ENCODE measurements around the gene KXD1. TPM values are rescaled to one million over a fixed set of nuclear protein-coding genes. Genes with fewer than 3 reads are reported as not detected.

The KXD1 gene, protein sequence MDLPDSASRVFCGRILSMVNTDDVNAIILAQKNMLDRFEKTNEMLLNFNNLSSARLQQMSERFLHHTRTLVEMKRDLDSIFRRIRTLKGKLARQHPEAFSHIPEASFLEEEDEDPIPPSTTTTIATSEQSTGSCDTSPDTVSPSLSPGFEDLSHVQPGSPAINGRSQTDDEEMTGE
- total RNA-seq, result 52.0 and 54.2 TPM in 2 replicates

DNA sequence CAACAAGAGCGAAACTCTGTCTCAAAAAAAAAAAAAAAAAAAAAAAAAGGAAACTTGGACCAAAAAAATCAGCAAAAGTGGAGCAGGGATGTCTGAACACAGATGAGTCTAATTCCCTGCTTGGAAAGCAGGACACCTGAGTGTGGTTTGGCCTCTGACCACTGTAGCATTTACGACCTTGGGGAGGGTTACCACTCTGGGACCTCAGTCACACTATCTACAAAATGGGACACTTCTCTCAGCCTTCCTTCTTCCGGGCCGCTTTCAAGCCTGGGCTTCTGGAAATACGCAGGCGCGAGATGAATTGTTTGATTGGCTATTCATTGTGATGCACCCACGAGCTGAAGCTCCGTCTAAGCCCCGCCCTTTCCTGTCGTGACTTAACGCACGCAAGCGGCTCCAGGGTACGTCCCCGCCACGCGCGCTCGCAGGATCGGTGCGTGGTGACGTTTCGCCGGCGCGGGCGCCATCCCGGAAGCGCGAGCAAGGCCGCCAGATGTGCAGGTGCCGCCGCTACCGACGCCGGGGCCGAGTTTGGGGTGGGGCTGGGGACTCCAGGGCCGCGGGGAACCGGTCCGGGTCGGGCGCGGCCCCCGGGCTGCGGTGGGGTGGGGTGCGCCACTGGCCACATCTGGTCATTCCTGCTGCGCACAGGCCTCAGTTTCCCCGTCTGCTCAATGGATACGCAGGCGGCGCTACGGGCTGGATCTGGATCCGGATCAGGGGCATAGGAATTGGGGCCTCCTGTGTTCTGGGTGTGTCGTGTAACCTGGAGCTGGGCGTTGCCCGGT is at the start of gene KXD1:
KXD1 (plus strand) TSS at position 460 of the 791 bp plus-strand sequence. CDS start 4,187 bp downstream, outside the sequence.

DNA sequence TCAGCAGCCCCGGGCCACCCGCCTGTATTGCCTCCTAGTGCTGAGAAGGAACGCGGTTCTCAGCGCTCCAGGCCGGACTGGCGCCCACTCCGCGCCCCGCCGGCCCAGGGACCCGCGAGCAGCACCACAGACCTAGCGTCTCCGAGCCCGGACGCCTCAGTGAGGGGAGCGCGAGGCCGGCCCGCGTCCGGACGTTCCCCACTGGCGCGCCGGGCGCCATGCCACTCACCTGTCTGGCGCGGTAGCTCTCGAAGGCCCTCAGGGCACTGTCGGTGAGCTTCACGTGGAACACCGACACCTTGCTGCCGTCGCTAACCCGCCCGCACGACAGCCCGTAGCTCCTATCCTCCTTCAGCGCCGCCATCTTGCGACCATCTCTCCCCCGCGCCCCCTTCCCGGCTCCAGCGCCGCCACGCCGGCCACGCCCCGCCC is 36.0 kb upstream of the KXD1 start, which contains the start of gene ELL:
ELL (minus strand) TSS at position 379 of the 432 bp plus-strand sequence; CDS start at position 364, 15 bp downstream.

DNA sequence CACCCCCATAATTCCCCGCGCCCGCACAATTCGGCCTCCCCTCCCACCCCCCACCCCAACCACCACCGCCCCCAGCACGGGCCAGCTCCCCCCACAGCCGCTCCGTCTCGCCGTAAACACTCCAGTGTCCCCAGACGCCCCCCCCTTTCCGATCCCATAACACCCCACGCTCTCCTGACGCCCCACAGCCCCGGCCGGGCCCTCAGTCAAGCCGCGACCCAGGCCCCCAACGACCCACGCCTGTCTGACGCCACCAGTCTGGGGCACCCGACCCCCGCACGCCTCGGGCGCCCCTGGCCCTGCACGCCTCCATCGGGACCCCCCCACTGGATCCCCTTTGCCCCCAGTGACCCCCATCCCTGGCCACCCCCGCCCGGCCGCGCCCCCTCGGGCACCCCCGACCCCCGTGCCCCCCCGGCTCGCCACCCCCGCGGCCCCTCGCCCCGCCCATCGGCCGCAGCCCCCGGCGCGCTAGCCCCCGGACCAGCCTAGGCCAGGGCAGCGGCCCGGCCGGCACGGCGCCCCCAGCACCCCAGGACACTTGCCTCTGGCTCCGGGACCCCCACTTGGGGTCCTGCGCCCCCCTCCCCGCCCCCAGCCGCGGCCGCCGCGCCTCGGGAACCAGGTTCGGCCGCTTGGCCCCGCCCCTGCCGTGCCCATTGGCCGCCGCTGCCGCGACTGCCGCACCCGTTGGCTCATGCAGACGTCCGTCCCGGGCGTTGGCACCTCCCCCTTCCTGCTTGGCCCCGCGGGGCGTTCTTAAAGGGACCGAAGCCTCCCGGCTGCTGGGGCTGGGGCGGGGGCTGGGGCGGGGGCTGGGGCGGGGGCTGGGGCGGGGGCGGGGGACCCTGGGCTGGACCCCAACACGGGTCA is 14.5 kb upstream of the KXD1 start, which contains the start of gene FKBP8:
FKBP8 (minus strand) TSS at position 633 of the 873 bp plus-strand sequence. CDS start 1,603 bp downstream, outside the sequence.

DNA sequence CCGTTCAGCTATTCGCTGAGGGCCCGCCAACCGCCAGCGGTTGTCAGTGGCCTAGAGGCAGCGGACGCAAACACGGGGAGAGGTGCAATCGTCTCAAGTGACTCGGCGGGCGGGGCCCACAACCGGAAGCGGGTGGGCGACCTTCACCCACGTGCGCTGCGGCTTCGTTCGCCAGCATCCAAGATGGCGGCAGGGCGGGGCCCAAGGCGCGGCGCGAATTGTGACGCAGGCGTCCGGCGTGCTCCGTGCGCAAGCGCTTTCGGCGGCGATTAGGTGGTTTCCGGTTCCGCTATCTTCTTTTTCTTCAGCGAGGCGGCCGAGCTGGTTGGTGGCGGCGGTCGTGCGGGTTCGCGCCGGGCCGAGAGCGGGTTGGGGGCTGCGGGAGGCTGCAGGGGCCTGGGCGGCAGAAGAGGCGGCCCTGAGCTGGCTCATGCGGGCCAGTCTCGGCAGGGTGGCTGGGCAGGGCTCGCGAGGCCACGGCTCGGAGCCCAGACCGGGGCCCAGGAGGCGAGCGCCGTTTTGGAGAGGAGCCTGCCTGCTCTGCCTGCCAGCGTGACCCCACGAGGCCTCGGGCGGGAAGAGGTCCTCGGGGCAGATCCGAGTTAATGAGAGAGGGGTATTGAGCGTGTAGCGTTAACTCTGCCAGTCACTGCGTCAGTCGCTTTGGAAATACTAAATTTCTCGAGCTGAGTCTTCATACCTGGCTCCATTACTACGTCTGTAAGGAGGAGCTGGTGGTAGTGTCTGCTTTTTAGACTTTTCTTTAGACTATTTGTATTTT is 14.1 kb downstream of the KXD1 start, which contains the start of gene UBA52:
UBA52 (plus strand) TSS at position 294 of the 781 bp plus-strand sequence. CDS start 1,444 bp downstream, outside the sequence.

DNA sequence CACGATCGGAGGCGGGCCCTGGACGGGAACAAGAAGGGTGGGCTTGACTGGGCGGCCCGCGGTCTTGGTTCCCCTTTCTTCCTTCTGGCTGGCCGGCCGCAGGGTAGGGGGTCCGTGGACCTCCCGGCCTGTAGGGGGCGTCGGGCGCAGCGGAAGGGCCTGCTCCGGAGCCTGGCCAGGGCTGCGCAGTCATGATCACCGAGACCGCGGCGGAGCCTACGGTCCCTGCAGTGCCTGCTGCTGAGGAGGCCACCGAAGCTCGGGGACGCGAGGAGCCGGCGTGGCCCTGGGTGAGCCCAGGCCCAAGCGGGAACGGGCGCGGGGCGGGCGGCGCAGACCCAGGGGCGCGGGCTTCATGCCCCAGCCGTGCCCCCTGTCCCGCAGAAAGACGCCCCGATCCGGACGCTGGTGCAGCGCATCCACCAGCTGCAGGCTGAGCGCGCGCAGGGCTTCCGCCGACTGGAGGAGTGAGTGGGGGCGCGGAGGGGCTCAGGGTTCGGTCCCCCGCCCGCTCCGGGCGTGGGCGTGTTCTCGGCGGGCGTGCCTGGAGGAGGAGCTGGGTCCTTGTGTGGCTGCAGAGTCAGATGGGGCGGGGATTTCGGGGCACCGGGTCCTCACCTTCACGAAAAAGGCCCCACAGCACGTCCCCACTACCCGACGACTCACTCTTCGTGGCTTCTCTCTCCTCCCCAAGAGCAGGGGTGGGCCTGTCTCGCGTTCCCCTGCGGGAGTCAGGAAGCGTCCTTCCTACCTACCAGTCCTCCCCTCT is 31.1 kb downstream of the KXD1 start, which contains the start of gene REX1BD:
REX1BD (plus strand) TSS at position 188 of the 769 bp plus-strand sequence; CDS start at position 192, 4 bp downstream.

DNA sequence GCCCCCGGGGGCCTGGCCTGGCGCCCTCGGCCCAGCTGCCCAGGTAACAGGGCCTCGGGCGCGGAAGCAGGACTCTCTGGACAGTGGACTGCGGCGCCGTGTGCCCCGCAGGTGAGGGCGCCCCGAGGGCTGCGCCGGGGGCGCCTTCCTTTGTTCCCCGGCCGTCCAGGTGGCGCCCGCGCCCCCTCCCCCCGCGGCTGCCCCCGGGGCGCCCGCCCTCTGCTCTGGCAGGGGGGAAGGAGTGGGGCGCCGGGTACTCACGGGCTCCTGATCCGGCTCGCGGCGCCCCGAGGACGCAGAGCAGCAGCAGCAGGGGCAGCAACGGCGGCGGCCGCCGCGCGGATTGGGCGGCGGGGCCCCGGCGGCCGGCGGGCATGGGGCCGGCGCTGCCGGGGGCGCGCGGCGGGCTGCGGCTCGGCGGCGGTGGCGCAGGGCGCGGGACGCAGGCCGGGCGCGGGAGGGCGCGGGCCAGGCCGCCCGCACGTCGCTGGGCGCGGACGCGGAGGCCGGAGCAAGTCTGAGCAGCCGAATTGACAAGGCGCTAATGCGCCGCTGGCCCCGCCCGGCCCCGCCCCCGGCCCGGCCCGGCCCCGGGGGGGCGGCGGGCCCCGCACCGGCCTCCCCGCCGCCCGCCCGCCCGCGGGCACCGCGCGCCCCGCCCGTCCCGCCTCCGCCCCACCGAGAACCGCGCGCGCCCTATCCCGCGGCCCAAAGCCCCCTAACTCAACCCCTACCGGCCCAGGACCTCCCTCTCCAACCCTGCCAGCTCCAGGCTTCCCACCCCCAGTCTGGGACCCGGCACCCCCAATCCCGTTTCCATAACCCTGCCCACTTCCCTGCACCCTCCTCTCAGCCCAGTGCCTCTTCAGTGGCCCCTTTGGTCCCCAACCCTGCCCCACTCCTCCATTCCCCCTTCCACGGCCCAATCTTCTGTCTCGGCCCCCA is 48.9 kb downstream of the KXD1 start, which contains the start of gene CRLF1:
CRLF1 (minus strand) TSS at position 519 of the 945 bp plus-strand sequence; CDS start at position 376, 143 bp downstream.

DNA sequence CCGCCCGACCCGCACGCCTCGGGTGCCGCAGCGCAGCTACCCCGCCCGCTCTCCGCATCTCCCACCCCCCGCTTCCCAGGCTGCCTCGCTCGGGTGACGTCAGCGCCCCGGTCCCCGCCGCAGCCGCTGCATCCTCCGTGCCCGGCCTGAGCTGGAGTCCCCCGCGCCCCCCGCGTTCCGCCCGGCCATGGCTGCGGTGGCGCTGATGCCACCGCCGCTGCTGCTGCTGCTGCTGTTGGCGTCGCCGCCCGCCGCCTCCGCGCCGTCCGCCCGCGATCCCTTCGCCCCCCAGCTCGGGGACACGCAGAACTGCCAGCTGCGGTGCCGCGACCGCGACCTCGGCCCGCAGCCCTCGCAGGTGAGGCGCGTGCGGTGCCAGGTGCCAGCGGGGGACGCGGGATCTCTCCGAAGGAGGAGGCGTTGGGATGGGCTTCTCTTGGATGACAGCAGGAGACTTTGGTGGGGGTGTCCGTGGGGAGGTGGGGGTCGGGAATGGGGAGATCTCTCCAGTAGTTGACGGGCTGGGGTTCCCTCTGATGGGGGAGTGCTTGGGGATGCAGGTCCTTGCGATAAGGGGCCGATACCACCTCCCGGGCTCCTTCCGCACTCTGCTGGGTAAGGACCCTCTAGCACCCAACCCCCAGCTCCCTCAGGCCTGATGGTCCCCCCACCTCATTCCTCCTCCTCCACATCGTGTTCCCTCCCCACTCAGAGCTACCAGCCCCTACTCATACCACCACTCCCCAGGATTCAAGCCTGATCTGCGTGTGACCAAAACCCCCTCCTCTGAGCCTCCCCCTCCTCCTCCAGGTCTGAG is 55.3 kb downstream of the KXD1 start, which contains the start of gene TMEM59L:
TMEM59L (plus strand) TSS at position 99 of the 817 bp plus-strand sequence; CDS start at position 188, 89 bp downstream.

Other genes starting within 250 kb of the KXD1 start
- gene LSM4, start 234.8 kb upstream of the KXD1 start, total RNA-seq, result 88.9 and 94.1 TPM in 2 replicates
- gene PGPEP1, start 217.3 kb upstream of the KXD1 start, total RNA-seq, result 19.6 and 21.7 TPM in 2 replicates
- 50.7 and 51.2 TPM in 2 replicates for gene GDF15, start 171.7 kb upstream of the KXD1 start, total RNA-seq
- gene LRRC25, start 160.2 kb upstream of the KXD1 start, total RNA-seq, result not detected in 2 replicates
- gene SSBP4, start 138.5 kb upstream of the KXD1 start, total RNA-seq, result 32.9 and 36.8 TPM in 2 replicates
- gene ISYNA1, start 119.7 kb upstream of the KXD1 start, total RNA-seq, result 45.5 and 46.1 TPM in 2 replicates
- 10.5 and 11.3 TPM in 2 replicates for gene ELL, start 35.8 kb upstream of the KXD1 start, total RNA-seq
- gene FKBP8, start 14.3 kb upstream of the KXD1 start, total RNA-seq, result 147 and 170 TPM in 2 replicates
- gene UBA52, start 14.0 kb downstream of the KXD1 start, total RNA-seq, result 811 and 1,032 TPM in 2 replicates
- gene REX1BD, start 30.9 kb downstream of the KXD1 start, total RNA-seq, result 43.6 and 45.5 TPM in 2 replicates
- gene CRLF1, start 48.9 kb downstream of the KXD1 start, total RNA-seq, result not detected in 2 replicates
- not detected in 2 replicates for gene TMEM59L, start 55.0 kb downstream of the KXD1 start, total RNA-seq
- gene KLHL26, start 79.2 kb downstream of the KXD1 start, total RNA-seq, result 1.6 and 2.7 TPM in 2 replicates
- gene CRTC1, start 125.8 kb downstream of the KXD1 start, total RNA-seq, result 0.65 and 0.86 TPM in 2 replicates
- gene COMP, start 233.4 kb downstream of the KXD1 start, total RNA-seq, result under 0.01 TPM in 1 of 2 replicates, not detected in the other